NK-92 (cell line): ENCODE measurements around the gene ENO3.
"Not testable (repeated sequence)": the region's sequence is repeated elsewhere in the genome, so short reads cannot be mapped to it uniquely, and the experiment has no call there.

Experiments
- DNase-seq: peaks from one replicate; lab custom pipeline; 2025; ENCODE audit not compliant: unreplicated experiment; lab: John Stamatoyannopoulos, UW

Gene ENO3

DNA sequence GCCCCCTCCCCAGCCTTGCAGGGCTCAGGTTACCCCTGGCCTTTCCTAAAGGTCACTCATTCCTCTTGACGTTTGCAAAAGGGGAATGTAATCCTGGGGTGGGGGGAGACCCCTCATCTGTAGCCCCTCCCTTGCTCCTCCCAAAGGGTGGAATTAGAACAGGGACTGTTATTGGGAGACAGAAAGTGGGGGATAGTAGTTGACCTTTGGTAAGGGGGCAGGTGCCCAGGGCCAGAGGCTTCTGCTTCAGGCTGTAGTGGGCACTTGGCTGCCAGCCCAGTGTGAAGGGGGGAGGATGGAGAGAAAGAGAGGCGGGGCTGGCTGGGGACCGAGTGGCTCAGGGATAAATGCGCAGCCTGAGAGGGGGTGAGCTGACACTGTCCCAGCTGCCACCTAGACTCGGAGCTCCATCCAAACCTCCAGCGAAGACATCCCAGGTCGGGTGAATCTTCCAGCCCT, at the start of gene ENO3:
TSS of gene ENO3 (plus strand) at position 374 of the 459 bp plus-strand sequence. CDS start 711 bp downstream, outside the sequence.
- no peak for DNase-seq

DNA sequence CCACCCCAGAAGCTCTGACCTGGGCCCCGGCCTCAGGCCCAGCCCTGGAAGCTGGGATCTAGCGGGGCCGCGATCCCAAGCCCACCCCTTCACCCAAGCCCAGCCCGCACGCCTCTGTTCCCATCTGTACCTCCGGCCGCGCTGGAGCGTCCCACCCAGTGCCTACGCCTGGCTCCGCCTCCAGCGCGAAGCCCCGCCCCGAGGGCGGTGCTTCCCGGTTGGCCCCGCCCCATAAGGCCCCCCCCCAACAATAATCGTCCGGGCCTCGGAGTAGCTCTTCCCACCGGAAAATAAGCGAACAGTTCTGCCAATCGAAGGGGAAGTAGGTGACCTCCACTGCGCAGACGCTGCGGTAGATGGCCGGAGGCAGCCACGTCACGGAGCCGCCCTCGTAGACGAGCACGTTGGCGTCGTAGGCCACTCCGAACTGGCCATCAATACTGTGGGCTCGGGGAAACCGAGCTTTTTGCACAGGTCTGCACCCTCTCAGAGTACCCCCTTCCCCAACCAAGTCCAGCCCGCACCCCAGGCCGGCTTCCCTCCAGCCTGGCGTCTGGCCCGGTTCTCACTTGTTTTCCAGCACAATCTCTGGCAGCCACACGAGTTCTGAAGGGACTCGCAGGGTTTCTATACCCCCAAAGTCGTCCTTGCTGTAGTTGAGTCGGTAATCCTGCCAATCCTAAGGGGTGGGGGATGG, 49.1 kb upstream of the ENO3 start:
- no peak for DNase-seq

DNA sequence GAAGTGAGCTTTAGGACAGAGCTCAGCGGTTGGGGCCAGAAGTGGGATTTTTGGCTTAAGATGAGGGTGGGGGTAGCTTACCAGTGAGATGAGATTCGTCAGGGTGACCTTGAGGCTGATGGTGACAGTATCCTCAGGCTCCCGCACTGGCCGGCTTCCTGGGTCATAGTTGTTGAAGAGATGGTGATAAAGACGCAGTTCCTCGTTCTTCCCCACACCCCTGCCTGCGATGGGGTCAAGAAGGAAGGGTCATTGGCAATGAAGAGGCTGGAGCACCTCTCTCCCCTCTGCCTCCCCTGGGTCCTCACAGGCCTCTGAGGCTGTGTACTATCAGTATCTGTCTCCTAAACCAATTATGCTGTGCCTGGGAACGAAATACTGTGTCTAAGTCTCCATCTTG, 48.4 kb upstream of the ENO3 start:
- DNase-seq = no peak

DNA sequence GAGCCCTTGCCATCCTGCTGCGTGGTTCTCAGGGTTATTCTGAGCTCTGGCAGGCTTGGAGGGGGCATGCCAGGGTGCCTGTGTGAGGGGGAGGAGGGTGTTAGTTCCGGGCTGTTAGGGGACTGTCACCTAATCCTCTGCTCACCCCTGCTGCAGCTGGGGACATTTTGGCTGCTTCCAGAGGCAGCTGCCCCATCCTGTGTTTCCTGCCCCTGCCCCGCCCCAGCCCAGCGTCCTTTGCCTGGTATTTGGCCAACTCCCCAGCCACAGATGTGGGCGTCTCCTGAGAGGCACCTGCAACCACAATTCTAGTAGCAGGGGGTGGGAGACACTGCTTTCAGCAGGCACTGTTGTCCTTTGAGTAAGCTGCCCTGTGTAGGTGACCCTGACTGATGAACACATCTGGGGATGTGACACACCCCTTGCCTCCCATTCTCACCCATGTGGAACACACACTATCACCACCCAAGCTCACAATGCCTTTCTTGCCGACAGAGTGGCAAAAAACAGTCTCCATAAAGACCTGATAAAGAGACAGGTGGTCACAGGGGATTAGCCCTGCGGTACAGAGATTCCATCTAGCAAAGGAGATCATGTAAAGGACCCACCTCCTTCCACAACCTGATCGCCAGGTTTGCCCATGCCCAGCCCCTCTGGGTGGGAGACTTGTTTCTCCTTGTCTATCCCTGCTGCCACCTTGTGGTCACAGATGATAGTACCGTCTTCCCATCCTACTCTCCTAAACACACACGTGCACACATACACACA, 47.7 kb upstream of the ENO3 start, which contains the start of gene CHRNE:
TSS of gene CHRNE (minus strand) at position 48 of the 768 bp plus-strand sequence. CDS start at position 13, 35 bp downstream.
- no peak for DNase-seq

DNA sequence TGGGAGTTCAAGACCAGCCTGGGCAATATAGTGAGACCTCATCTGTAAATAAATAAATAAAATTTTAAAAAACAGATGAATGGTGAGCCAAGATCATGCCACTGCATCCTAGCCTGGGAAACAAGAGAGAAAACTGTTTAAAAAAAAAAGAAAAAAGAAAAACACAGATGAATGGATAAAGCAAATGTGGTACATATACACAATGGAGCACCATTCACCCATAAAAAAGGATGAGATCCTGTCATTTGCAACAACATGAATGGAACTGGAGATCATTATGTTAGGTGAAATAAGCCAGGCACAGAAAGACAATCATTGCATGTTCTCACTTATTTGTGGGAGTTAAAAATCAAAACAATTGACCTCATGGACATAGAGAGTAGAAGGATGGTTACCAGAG, 44.3 kb upstream of the ENO3 start:
- not testable (repeated sequence) for DNase-seq

DNA sequence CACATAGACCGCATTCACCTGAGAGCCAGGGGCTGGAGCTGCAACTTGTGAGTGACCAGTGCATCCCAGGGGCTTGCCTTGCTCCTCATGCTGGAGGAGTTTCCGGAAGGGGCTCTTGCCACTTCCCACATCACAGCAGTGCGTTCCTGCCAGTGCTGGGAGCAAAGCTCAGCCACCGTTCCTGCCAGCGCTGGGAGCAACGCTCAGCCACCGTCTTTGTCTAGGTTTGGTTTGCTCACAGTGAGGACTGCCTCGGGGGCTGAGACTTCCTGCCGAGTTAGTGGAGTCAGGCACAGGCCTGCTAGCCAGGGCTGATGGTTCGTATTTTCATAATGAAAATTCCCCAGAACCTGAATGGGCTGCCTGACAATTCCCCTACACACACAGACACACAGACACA, 42.6 kb upstream of the ENO3 start:
- DNase-seq = no peak

DNA sequence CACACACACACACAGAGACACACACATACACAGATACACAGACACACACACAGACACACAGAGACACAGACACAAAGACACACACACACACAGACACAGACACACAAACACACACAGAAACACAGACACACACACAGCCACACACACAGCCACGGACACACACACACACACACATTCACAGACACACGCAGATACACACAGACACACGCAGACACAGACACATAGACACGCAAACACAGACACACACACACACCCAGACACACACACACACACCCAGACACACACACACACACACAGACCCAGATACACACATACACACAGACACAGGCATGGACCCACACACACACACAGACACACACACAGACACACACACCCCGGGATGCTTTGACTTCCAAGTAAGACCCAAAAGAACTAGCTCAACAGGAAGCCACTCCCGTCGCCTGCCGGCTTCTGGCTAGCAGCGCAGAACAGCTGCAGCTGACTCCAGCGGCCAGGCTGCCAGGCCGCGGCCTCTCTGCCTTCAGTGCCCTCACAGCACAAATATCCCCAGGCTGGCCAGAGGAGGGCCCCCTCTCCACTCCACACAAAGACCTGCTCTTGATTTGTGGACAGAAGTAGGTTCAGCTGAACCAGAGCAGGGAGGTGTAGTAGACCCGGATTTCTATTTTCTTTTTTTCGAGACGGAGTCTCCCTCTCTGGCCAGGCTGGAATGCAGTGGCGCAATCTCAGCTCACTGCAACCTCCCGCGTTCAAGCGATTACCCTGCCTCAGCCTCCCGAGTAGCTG, 42.0 kb upstream of the ENO3 start:
- DNase-seq = no peak

DNA sequence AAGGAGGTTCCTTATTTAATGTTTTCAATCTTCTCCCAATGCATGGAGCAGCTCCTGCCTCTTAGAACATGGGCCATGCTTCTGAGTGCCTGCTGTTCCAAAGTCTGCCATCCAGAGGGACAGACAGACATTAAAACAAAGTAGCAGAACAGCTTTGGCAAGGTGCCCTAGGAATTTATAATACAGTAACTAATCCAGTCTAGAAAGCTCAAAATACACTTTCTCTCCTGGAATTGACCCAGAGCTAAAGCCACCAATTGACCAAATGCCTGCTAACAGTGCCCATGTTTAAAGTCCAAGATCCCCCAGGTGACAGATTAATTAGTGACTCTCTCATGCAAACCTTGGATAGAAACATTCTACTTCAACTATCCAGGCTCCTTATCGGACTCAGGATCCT, 36.9 kb upstream of the ENO3 start:
- DNase-seq = no peak

DNA sequence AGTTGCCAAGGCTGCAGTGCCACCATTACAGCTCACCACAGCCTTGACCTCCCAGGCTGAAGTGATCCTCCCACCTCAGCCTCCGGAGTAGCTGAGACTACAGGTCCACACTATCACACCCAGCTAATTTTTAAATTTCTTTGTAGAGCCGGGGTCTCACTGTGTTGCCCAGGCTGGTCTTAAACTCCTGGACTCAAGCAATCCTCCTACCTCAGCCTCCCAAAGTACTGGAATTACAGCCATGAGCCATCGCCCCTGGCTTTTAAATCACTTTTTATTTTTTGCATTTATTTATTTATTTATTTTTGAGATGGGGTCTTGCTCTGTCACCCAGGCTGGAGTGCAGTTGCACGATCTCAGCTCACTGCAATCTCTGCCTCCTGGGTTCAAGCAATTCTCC, 36.4 kb upstream of the ENO3 start:
- DNase-seq = not testable (repeated sequence)

DNA sequence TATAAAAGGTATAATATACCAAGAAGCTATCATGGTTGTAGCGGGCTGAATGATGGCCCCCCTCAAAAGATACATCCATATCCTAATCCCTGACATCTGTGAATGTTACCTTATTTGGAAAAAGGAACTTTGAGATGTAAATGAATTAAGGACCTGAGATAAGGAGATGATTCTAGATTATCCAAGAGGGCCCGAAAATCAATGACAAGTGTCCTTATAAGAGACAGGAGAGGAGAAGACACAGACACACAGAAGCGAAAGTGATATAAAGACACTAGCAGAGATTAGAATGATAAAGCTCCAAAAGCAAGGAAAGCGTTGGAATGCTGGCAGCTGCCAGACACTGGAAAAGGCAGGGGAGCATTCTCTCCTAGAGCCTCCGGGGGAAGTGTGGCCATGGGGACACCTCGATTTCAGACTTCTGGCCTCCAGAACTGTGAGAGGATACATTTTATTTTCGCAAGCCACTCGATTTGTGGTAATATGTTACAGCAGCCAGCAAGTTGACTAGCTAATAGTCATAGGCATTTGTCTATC, 31.3 kb upstream of the ENO3 start:
- DNase-seq = no peak

DNA sequence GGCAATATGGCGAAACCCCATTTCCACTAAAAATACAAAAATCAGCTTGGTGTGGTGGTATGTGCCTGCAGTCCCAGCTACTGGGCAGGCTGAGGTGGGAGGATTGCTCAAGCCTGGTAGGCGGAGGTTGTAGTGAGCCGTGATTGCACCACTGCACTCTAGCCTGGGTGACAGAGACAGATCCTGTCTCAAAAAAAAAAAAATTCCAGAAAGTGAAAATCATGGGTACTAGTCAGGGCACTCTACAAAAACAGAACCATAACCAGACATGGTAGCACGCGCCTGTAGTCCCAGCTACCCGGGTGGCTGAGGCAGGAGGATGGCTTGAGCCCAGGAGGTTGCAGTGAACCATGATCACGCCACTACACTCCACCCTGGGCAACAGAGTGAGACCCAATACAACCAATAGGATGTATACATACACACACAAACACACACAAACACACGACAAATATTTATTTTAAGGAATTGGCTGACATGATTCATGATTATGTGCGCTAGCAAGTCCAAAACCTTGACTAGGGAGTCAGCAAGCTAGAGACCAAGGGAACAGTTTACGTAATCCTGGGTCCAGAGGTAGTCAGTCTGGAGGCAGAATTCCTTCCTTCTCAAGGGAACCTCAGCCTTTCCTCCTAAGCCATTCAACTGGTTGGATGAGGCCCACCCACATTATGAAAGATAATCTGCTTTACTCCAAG, 30.4 kb upstream of the ENO3 start:
- DNase-seq = no peak

DNA sequence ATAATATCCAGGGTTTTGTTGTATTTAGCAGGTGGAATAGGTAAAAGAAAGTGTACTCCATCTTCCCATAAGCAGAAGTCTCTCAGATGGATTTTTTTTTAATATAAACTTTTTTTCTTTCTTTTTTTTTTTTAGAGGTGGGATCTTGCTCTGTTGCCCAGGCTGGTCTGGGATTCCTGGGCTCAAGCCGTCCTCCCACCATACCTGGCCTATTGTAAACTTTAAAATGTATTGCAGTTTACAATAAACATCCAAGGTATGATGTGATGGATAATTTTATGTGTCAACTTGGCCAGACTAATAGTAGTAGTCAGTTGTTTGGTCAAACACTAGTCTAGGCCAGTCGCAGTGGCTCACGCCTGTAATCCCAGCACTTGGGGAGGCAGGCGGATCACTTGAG, 29.6 kb upstream of the ENO3 start:
- no peak for DNase-seq

DNA sequence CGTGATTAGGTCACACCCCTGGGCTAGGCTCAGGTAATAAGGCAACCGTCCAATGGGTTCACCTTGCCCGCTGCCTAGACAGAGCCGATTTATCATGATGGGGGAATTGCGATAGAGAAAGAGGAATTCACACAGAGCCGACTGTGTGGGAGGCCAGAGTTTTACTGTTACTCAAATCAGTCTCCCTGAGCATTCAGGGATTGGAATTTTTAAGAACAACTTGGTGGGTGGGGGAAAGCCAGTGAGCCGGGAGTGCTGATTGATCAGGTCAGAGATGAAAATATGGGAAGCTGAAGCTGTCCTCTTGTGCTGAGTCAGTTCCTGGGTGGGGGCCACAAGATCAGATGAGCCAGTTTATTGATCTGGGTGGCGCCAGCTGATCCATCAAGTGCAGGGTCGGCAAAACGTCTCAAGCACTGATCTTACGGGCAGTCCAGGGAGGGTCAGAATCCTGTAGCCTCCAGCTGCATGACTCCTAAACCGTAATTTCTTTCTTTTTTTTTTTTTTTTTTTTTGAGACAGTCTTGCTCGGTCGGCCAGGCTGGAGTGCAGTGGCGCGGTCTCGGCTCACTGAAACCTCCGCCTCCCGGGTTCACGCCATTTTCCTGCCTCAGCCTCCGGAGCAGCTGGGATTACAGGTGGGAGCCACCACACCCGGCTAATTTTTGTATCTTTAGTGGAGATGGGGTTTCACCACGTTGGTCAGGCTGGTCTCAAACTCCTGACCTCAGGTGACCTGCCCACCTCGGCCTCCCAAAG, 24.2 kb upstream of the ENO3 start:
- DNase-seq = not testable (repeated sequence)

DNA sequence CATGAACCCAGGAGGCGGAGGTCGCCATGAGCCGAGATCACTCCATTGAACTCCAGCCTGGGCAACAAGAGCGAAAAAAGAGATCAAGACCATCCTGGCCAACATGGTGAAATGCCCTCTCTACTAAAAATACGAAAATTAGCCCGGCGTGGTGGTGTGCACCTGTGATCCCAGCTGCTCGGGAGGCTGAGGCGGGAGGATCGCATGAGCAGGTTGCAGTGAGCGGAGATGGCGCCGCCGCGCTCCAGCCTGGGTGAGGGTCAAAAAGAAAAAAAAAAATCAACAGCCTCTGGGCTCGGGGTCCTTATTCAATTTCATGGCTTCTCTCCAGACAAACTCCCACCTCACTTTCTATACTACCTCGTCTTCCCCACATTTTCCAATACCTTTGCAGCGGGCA, 22.0 kb upstream of the ENO3 start:
- no peak for DNase-seq

DNA sequence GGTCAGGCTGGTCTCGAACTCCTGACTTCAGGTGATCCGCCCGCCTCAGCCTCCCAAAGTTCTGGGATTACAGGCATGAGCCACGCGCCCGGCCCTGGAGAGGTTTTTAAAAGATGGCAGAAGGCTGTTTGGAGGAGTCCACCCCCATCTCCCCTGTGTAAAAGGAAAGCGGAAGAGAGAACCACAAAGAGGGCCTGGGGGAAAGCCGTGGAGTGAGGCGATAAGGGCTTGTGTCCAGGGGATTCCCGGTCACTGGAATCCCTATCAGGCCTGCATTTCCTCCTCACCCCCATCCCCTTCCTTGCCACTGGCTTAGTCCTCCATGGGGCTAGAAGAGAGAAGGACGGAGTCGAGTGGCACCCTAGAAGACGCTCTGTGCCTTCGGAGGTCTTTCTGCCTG, 19.0 kb upstream of the ENO3 start, which contains the start of gene GP1BA:
TSS of gene GP1BA (plus strand) at position 315 of the 400 bp plus-strand sequence. CDS start 328 bp downstream, outside the sequence.
- DNase-seq = no peak

DNA sequence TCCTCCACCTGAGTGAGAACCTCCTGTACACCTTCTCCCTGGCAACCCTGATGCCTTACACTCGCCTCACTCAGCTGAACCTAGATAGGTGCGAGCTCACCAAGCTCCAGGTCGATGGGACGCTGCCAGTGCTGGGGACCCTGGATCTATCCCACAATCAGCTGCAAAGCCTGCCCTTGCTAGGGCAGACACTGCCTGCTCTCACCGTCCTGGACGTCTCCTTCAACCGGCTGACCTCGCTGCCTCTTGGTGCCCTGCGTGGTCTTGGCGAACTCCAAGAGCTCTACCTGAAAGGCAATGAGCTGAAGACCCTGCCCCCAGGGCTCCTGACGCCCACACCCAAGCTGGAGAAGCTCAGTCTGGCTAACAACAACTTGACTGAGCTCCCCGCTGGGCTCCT, 18.2 kb upstream of the ENO3 start:
- DNase-seq = no peak

DNA sequence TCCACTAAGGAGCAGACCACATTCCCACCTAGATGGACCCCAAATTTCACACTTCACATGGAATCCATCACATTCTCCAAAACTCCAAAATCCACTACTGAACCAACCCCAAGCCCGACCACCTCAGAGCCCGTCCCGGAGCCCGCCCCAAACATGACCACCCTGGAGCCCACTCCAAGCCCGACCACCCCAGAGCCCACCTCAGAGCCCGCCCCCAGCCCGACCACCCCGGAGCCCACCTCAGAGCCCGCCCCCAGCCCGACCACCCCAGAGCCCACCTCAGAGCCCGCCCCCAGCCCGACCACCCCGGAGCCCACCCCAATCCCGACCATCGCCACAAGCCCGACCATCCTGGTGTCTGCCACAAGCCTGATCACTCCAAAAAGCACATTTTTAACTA, 17.3 kb upstream of the ENO3 start:
- no peak for DNase-seq

DNA sequence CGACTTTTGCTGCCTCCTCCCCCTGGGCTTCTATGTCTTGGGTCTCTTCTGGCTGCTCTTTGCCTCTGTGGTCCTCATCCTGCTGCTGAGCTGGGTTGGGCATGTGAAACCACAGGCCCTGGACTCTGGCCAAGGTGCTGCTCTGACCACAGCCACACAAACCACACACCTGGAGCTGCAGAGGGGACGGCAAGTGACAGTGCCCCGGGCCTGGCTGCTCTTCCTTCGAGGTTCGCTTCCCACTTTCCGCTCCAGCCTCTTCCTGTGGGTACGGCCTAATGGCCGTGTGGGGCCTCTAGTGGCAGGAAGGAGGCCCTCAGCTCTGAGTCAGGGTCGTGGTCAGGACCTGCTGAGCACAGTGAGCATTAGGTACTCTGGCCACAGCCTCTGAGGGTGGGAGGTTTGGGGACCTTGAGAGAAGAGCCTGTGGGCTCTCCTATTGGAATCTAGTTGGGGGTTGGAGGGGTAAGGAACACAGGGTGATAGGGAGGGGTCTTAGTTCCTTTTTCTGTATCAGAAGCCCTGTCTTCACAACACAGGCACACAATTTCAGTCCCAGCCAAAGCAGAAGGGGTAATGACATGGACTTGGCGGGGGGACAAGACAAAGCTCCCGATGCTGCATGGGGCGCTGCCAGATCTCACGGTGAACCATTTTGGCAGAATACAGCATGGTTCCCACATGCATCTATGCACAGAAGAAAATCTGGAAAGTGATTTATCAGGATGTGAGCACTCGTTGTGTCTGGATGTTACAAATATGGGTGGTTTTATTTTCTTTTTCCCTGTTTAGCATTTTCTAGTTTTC, 16.5 kb upstream of the ENO3 start:
- DNase-seq = no peak

DNA sequence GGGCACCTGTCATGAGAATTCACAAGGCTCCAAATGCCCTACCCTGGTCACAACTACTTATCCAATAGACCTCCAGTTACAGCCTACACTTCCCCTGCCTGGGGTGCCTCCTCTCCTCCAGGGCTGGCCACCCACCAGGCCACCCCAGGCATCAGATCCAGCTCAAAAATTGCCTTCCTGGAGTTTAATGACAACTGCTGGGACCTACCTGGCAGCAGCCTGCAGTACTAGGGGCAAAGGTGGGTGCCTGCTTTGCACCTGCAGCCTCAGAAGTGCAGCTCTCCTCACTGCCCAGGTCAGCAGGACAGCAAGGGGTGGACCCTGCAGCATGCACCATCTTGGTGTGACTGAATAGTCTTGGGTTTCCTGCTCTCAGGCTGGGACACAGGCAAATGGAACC, 15.3 kb upstream of the ENO3 start:
- DNase-seq = no peak
